IMR-90 (cell line): Measurements from ENCODE around the gene PHC2. TPM values are rescaled to one million over a fixed set of nuclear protein-coding genes. Genes with fewer than 3 reads are reported as not detected.

Experiments
- ATAC-seq: fragments of 200-7000 bp; cut with Tn5 transposase; 2 replicates; pipeline ENCODE4 v1.9.1; 2020; ENCODE audit warnings: low read depth, mild to moderate bottlenecking, moderate library complexity
- BruUV-seq: library from RNA; stranded (reverse); fragments of 400-500 nt; replicated peaks from 2 replicates; lab custom pipeline; 2021; lab: Mats Ljungman, UMichigan
- CTCF ChIA-PET: fragments of 300-600 bp; formaldehyde crosslinking; extraction: SDS; loops from one replicate; lab custom pipeline; 2021; ENCODE audit warnings: antibody characterized with exemption; lab: Yijun Ruan, JAX
- POLR2A ChIA-PET: fragments of 300-600 bp; sonication (Branson Sonifier 250); formaldehyde crosslinking; loops from one replicate; lab custom pipeline; 2022; ENCODE audit warnings: antibody characterized with exemption; ENCODE audit not compliant: unreplicated experiment; lab: Charles Lee
- DNase-seq: peaks from one replicate; pipeline ENCODE4 v3.0.0; 2013
- H2AFZ ChIP-seq: replicated peaks from 2 replicates; pipeline ENCODE3; 2013; ENCODE audit warnings: low read length, mild to moderate bottlenecking; ENCODE audit not compliant: poor library complexity
- H2AK5ac ChIP-seq: 2 replicates; pipeline ENCODE4 v1.6.1; 2013; ENCODE audit warnings: low read depth, low read length, inconsistent platforms
- H2AK9ac ChIP-seq: replicated peaks from 2 replicates; pipeline ENCODE3; 2013; ENCODE audit warnings: mild to moderate bottlenecking, low read depth, low read length, moderate library complexity; ENCODE audit not compliant: poor library complexity
- H2BK120ac ChIP-seq: 2 replicates; pipeline ENCODE4 v1.6.1; 2013; ENCODE audit warnings: low read depth, low read length, inconsistent platforms
- H2BK15ac ChIP-seq: 3 replicates; pipeline ENCODE4 v1.6.1; 2013; ENCODE audit warnings: low read depth, low read length, inconsistent platforms
- H2BK20ac ChIP-seq: 2 replicates; pipeline ENCODE4 v1.6.1; 2013; ENCODE audit warnings: low read depth, mild to moderate bottlenecking, inconsistent platforms, low read length, moderate library complexity
- H2BK5ac ChIP-seq: 2 replicates; pipeline ENCODE4 v1.6.1; 2013; ENCODE audit warnings: mild to moderate bottlenecking, low read depth, low read length, inconsistent platforms; ENCODE audit not compliant: poor library complexity, severe bottlenecking
- H3K14ac ChIP-seq: replicated peaks from 2 replicates; pipeline ENCODE4 v1.6.1; 2013; ENCODE audit warnings: low read depth, low read length, inconsistent platforms
- H3K18ac ChIP-seq: 2 replicates; pipeline ENCODE4 v1.6.1; 2013; ENCODE audit warnings: low read depth, low read length, control low read depth
- H3K23ac ChIP-seq: 2 replicates; pipeline ENCODE4 v1.6.1; 2013; ENCODE audit warnings: low read depth, low read length, inconsistent platforms
- H3K27ac ChIP-seq: 2 replicates; pipeline ENCODE4 v1.5.1; 2013; ENCODE audit warnings: mild to moderate bottlenecking, control low read depth, low read length; ENCODE audit not compliant: insufficient read depth
- H3K27me3 ChIP-seq: 2 replicates; pipeline ENCODE4 v1.6.1; 2013; ENCODE audit warnings: low read length; ENCODE audit not compliant: control insufficient read depth, insufficient read depth
- H3K36me3 ChIP-seq: 2 replicates; pipeline ENCODE4 v1.6.1; 2013; ENCODE audit warnings: low read length, mixed read lengths; ENCODE audit not compliant: control insufficient read depth, insufficient read depth
- H3K4ac ChIP-seq: 2 replicates; pipeline ENCODE4 v1.6.1; 2013; ENCODE audit warnings: low read depth, low read length, inconsistent platforms
- H3K4me1 ChIP-seq: 2 replicates; pipeline ENCODE4 v1.6.1; 2013; ENCODE audit warnings: low read length, mixed read lengths; ENCODE audit not compliant: control insufficient read depth, insufficient read depth
- H3K4me2 ChIP-seq: 2 replicates; pipeline ENCODE4 v1.6.1; 2013; ENCODE audit warnings: low read depth, mild to moderate bottlenecking, control low read depth, low read length, moderate library complexity
- H3K4me3 ChIP-seq: 2 replicates; pipeline ENCODE4 v1.5.1; 2013; ENCODE audit warnings: low read depth, mild to moderate bottlenecking, control low read depth, low read length, moderate library complexity; ENCODE audit not compliant: insufficient read depth
- H3K56ac ChIP-seq: 2 replicates; pipeline ENCODE4 v1.6.1; 2013; ENCODE audit warnings: low read length, inconsistent platforms; ENCODE audit not compliant: insufficient read depth; ENCODE audit errors: extremely low read depth
- H3K79me1 ChIP-seq, 2 experiments: 2 replicates each; pipeline ENCODE4 v1.6.1; 2013; ENCODE audit warnings: low read length in 2 of 2, inconsistent platforms in 1 of 2, low read depth in 1 of 2
- H3K9ac ChIP-seq: 2 replicates; pipeline ENCODE4 v1.6.1; 2013; ENCODE audit warnings: low read depth, low read length, control low read depth
- H3K9me1 ChIP-seq: 2 replicates; pipeline ENCODE4 v1.6.1; 2013; ENCODE audit warnings: low read length, inconsistent platforms; ENCODE audit not compliant: insufficient read depth
- H3K9me3 ChIP-seq: 2 replicates; pipeline ENCODE4 v1.6.1; 2013; ENCODE audit warnings: low read length; ENCODE audit not compliant: control insufficient read depth, insufficient read depth
- H4K20me1 ChIP-seq: 2 replicates; pipeline ENCODE4 v1.6.1; 2013; ENCODE audit warnings: low read length, inconsistent platforms; ENCODE audit not compliant: insufficient read depth
- H4K5ac ChIP-seq: 2 replicates; pipeline ENCODE4 v1.6.1; 2013; ENCODE audit warnings: mild to moderate bottlenecking, low read depth, low read length, control low read depth
- H4K8ac ChIP-seq, 2 experiments: 2 replicates each; pipeline ENCODE4 v1.6.1; 2013; ENCODE audit warnings: low read depth in 2 of 2, low read length in 2 of 2, control low read depth in 1 of 2, inconsistent platforms in 1 of 2
- H4K91ac ChIP-seq: 2 replicates; pipeline ENCODE4 v1.6.1; 2013; ENCODE audit warnings: low read depth, low read length, inconsistent platforms; ENCODE audit not compliant: insufficient read depth
- ELK1 ChIP-seq: fragments of 150-350 bp; IDR thresholded peaks from 2 replicates; pipeline ENCODE4 v1.6.1; 2016; ENCODE audit warnings: low read depth, mild to moderate bottlenecking, low read length, moderate library complexity, borderline replicate concordance
- FOS ChIP-seq: fragments of 150-350 bp; IDR thresholded peaks from 2 replicates; pipeline ENCODE4 v1.6.1; 2016; ENCODE audit warnings: low read depth, low read length
- MAFK ChIP-seq: IDR thresholded peaks from 2 replicates; pipeline ENCODE4 v1.6.1; 2012; ENCODE audit warnings: low read depth, low read length, improper control_type of control experiment
- MAZ ChIP-seq: IDR thresholded peaks from 2 replicates; pipeline ENCODE4 v1.6.1; 2012; ENCODE audit warnings: low read depth, mild to moderate bottlenecking, low read length, improper control_type of control experiment, moderate library complexity, borderline replicate concordance
- NFE2L2 ChIP-seq: fragments of 150-350 bp; IDR thresholded peaks from 2 replicates; pipeline ENCODE4 v1.6.1; 2016; ENCODE audit warnings: low read depth, mild to moderate bottlenecking, low read length
- POLR2A ChIP-seq: IDR thresholded peaks from 2 replicates; pipeline ENCODE4 v1.6.1; 2012; ENCODE audit warnings: mild to moderate bottlenecking, low read depth, low read length
- SMC3 ChIP-seq: fragments of 150-350 bp; IDR thresholded peaks from 2 replicates; pipeline ENCODE4 v1.6.1; 2016; ENCODE audit warnings: low read depth, mild to moderate bottlenecking, antibody characterized with exemption, low read length, moderate library complexity
- USF2 ChIP-seq: fragments of 150-350 bp; IDR thresholded peaks from 2 replicates; pipeline ENCODE4 v1.6.1; 2017; ENCODE audit warnings: mild to moderate bottlenecking, antibody characterized with exemption, low read length, low read depth
- dilution Hi-C: fragments of 300-500 bp; cut with HindIII; formaldehyde crosslinking; loops from one replicate; pipeline ENCODE4 v1.14.3; 2018; ENCODE audit warnings: low sequenced_read_pairs; ENCODE audit not compliant: unreplicated experiment
- in situ Hi-C: fragments of 300-500 bp; cut with MboI; formaldehyde crosslinking; loops from 3 replicates; pipeline ENCODE4 v1.14.3; 2019; ENCODE audit warnings: low sequenced_read_pairs, inconsistent platforms, mixed read lengths
- intact Hi-C: fragments of 100-400 bp; cut with micrococcal nuclease; formaldehyde crosslinking; loops from 2 replicates; pipeline ENCODE4 v1.10.0; 2022
- polyA plus RNA-seq, 3 experiments: library from polyadenylated mRNA; depleted of rRNA; stranded (reverse); fragments of >200 nt; gene quantifications; 2 replicates each; pipeline ENCODE4 v1.2.3, GENCODE V29; 2012; ENCODE audit warnings: low replicate concordance in 1 of 3
- total RNA-seq: library from RNA; depleted of rRNA; stranded (reverse); fragments of >200 nt; gene quantifications from 2 replicates; pipeline ENCODE4 v1.2.3, GENCODE V29; 2012

Gene PHC2
- total and polyA plus RNA-seq, 2 of the 4 experiments (the other 2 are of a cell fraction), result 46.4 to 98.1 TPM

- H3K36me3 ChIP-seq, result no peaks in the 10 kb centered on the region; the same call in 1 of the 2 replicates
- intact Hi-C loops, result no loop called here
- H3K27ac ChIP-seq, result no peak overlapping the region
- peaks cover 39% of the 10 kb centered on the region for H3K4me1 ChIP-seq
- no peak overlapping the region for H3K4me3 ChIP-seq
- no TSS peak for BruUV-seq
- H2AK5ac ChIP-seq, result no peak overlapping the region
- TF ChIP-seq USF2, result no peak
- no peak for TF ChIP-seq ELK1
- TF ChIP-seq POLR2A, result no peak
- no peak for TF ChIP-seq NFE2L2
- TF ChIP-seq SMC3, result no peak
- no peak for TF ChIP-seq MAZ
- no peak for TF ChIP-seq MAFK
- no peak for TF ChIP-seq FOS
- H3K9me3 ChIP-seq, result no peaks in the 10 kb centered on the region
- DNase-seq, result no peak
- H3K56ac ChIP-seq, result no peak overlapping the region
- H3K4me2 ChIP-seq, result no peak overlapping the region
- H3K18ac ChIP-seq, result peak overlapping the region; percentile 29; the same call in 1 of the 2 replicates
- ChIA-PET POLR2A (no interaction called here), CTCF (interaction anchor here (1.4 kb wide), 1 partner anchor 24 kb away, joined by 3 read pairs; no protein-coding TSS in a partner anchor)
- no peak overlapping the region for H3K9ac ChIP-seq
- H3K4ac ChIP-seq, result 0 out of 2 replicates have a peak overlapping the region, but pooled peaks have one; percentile 79
- H2AK9ac ChIP-seq, result no peak overlapping the region
- H3K79me1 ChIP-seq, result peaks cover 10 to 15% of the 10 kb centered on the region in 2 experiments; a peak in 3 of 4 replicates
- H4K8ac ChIP-seq, result peak overlapping the region in 1 of 2 experiments; percentile 64; a peak in 1 of 4 replicates
- no peak overlapping the region for H3K23ac ChIP-seq
- no peak overlapping the region for H4K91ac ChIP-seq
- no peaks in the 10 kb centered on the region for H3K27me3 ChIP-seq
- H2BK5ac ChIP-seq, result no peak overlapping the region
- H3K14ac ChIP-seq, result 0 out of 2 replicates have a peak overlapping the region, but pooled peaks have one; percentile 38
- no peak overlapping the region for H2AFZ ChIP-seq
- ATAC-seq, result no peak
- 0 out of 2 replicates have a peak overlapping the region, but pooled peaks have one; percentile 2 for H2BK120ac ChIP-seq
- dilution Hi-C loops, result no loop called here
- H2BK15ac ChIP-seq, result peak overlapping the region; percentile 56; the same call in 1 of the 3 replicates
- peak overlapping the region; percentile 50; the same call in 1 of the 2 replicates for H2BK20ac ChIP-seq
- in situ Hi-C loops, result loop anchor here (5.0 kb wide), 1 partner anchor 38 kb away; the partner anchor contains the start of gene PHC2
- H4K5ac ChIP-seq, result no peak overlapping the region
- H4K20me1 ChIP-seq, result no peaks in the 10 kb centered on the region
- H3K9me1 ChIP-seq, result peaks cover 18% of the 10 kb centered on the region
Observed at GRCh38 chr1:33393991-33394390, 36.9 kb downstream of the PHC2 start.
